RCC 7860 (cell line): ENCODE results near the gene ABR.

Source experiments
- DNase-seq: peaks from one replicate; pipeline ENCODE4 v3.0.0-alpha.2; 2015; ENCODE audit warnings: low spot score
- FAIRE-seq: peaks from 2 replicates; lab custom pipeline; 2012; peaks lifted over from hg19 to GRCh38; lab: Jason Lieb, UNC

ABR gene

DNA sequence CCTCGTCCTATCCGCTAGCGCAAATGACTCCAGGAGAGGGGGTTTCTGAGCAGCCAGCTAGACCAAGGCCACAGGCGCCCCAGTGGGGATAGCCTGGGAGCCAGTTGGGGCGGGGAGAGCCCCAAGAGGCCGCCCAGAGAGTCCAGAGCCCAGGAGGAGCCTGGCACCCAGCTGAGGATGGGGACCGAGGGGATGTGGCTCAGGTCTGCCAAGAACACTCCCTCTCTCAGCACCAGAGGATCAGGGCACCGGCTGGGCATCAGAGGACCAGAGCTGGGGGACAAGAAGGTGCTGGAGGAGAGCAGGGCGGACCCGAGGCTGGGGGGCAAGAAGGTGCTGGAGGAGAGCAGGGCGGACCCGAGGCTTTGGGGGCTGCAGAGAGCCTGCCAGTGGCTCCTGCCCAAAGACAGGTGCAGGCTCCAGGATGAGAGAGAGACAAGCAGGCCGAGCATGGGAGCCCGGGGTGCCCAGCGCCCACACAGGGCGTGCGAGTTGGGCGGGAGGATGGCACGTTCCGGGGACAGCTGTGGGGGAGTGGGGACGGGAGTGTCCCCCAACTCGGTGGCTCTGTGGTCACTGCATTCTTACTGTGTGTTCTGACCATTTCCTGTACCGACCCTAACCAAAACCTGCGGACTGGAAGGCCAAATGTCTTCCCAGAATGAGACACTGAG is 143.5 kb downstream of the ABR start:
- no peak for FAIRE-seq
- no peak for DNase-seq

- DNase-seq = no peak
- no peak for FAIRE-seq
Observed at GRCh38 chr17:1035546-1036170, 144.1 kb downstream of the ABR start.

GRCh38 chr17:1034652-1035210 is 145.1 kb downstream of the ABR start:
- FAIRE-seq = no peak
- no peak for DNase-seq

- DNase-seq (no peak), FAIRE-seq (no peak)
Observed at GRCh38 chr17:1033503-1033902, 146.3 kb downstream of the ABR start.

DNA sequence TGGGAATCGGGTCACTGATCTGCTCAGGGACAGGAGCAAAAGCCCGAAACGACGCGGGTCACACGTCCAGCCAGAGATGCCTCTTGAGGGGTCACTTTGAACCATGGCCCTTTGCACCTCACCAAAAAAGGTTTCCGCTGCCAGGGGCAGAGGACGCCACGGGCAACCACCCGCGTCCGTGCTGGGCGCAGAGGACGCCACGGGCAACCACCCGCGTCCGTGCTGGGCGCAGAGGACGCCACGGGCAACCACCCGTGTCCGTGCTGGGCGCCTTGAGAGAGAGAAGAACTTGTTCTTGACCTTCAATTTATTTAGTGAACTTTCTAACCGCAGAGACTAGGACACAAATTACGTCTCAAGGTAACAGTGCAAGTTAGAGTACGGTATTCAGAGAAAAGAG is 147.4 kb downstream of the ABR start:
- no peak for FAIRE-seq
- no peak for DNase-seq

GRCh38 chr17:1031711-1032110 is 148.1 kb downstream of the ABR start:
- FAIRE-seq = no peak
- no peak for DNase-seq

DNA sequence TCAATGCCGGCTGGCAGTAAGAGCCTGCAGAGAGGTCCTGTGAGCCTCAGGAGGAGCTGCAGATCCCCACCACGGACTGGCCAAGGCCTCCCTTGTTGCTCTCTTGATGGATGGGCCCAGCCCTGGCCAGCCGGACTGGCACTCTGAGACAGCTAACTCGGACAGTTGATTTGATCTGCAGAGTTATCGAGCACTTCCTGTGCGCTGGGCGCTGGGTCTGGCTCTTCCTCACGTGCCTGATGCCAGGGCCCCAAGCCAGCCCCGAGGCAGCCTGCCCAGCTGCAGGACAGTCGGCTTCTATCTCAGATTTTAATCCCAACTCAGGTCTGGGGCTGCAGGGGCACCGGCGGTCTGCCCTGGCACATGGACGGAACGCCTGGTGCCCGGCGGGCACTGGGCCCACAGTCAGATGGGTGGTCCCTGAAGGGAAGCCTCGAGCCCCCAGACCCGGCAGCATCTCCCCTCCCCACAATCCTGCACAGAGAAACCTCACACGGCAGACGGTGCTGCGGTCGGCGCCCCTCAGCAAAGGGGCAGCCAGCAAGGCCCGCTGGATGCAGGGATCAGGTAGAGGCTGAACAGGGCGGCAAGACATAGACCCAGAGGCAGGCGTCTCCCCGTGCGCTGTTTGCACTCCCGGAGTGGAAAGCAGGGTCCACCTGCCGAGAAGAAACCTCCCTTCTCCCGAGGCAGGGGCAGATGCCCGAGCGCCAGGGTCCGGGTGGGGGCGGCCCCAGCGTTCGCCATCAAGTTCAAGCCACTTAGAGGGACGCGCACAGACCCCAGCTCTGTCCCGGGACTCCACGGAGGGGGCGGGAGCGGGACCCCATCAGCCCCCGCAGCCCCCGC is 148.9 kb downstream of the ABR start:
- DNase-seq = no peak
- FAIRE-seq = no peak

GRCh38 chr17:1029922-1030644 is 149.7 kb downstream of the ABR start:
- DNase-seq (no peak), FAIRE-seq (no peak)

DNA sequence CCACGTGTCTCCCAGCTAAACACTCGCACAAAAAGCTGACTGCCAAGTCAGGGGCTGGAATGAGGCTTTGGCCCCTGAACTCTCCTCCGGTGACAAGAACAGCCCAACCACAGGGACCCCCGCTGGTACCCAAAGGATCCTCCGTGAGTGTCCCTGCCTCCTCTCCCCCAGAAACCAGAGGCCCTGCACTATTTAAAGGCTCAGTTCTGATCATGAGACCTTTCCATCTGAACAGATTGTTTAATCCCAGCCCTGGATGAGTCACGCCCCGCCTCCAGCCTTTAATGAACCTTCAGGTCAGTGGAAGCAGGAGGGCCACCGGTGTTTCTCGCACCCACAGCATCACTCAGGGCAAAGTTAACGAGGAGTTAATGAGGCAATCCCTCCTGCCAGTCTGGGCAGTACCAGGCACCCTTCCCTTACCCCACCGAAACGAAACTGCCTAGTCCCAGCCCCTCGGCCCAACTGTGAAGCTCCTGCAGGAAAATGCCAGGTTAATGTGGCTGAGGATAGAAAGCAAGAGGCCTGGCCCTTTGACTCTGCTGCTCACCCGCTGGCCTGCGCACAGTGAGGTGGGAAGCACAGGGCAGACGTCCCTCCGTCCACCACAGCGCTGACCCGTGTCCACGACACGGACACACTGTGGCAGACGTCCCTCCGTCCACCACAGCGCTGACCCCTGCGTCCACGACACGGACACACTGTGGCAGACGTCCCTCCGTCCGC is 150.4 kb downstream of the ABR start:
- no peak for DNase-seq
- FAIRE-seq = no peak

DNA sequence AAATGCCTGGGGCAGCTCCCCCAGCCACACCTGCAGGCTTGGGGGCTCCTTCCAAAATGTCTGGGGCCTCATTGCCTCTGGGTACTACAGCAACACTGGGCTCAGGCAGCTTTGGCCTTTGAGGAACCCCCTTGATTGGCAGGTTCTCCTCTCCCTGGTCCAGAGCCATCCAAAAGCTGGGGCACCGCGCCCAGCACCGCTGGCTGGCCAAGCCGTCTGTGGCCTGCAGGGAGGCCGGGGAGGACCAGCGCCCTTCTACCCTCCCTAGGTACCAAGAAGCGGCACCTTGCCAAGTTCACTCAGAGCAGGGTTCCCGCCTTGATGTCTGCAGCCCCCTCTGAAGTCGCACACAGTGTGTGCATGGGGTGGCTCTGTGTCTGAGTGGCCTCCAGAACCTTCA is 152.7 kb downstream of the ABR start:
- no peak for FAIRE-seq

GRCh38 chr17:1026599-1026975 is 153.2 kb downstream of the ABR start:
- DNase-seq (no peak), FAIRE-seq (no peak)

More for the DNA sequence above, 152.7 kb downstream of the ABR start:
- DNase-seq = no peak

- DNase-seq (no peak), FAIRE-seq (no peak)
Observed at GRCh38 chr17:1025733-1026598, 153.8 kb downstream of the ABR start.

DNA sequence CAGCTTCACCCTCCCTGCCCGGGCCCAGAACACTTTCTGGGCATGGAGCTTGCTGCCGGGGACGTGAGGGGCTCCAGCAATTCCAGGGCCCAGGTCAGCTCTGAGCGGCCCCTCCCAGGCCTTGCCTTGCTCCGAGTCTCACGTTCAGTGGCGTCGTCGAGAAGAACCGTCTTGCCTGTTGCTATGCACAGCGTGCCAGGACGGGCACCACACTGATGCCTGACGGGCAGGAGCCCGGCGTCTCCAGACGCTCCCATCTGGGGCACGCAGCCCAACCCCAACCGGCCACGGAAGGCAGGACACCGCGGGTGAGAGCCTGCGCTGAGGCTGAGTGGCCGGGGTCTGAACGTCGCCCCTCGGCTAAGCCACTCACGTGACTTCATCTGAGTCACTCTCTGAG is 155.7 kb downstream of the ABR start:
- DNase-seq = no peak
- no peak for FAIRE-seq

- no peak for FAIRE-seq
- no peak for DNase-seq
Observed at GRCh38 chr17:1022278-1023024, 157.3 kb downstream of the ABR start.

GRCh38 chr17:1021147-1021546 is 158.6 kb downstream of the ABR start:
- no peak for FAIRE-seq
- no peak for DNase-seq

GRCh38 chr17:1019451-1019850 is 160.3 kb downstream of the ABR start:
- FAIRE-seq (no peak), DNase-seq (no peak)

GRCh38 chr17:1018547-1018946 is 161.2 kb downstream of the ABR start:
- DNase-seq (no peak), FAIRE-seq (no peak)

- FAIRE-seq (no peak), DNase-seq (no peak)
Observed at GRCh38 chr17:1013729-1014090, 166.1 kb downstream of the ABR start.
